Natural killer cell (primary cell): Measurements from ENCODE around the gene MTHFR. TPM values are rescaled to one million over a fixed set of nuclear protein-coding genes. Genes with fewer than 3 reads are reported as not detected.

Source experiments
- ATAC-seq, 3 donors: fragments of 150-1000 bp in 2 of 3; fragments of 200-7000 bp in 1 of 3; cut with Tn5 transposase; 1 replicate in 1 of 3; 2 replicates in 2 of 3; pipeline ENCODE4 v1.10.0; 2021; ENCODE audit warnings: mild to moderate bottlenecking in 2 of 3, moderate library complexity in 2 of 3
- DNase-seq, 2 donors: peaks; one replicate each; pipeline versions ENCODE4 v3.0.0 to v3.0.0-alpha.2; 2013 to 2021; ENCODE audit warnings: mixed read lengths in 1 of 2
- H3K27ac ChIP-seq: one replicate; pipeline ENCODE4 v1.5.1; 2013; ENCODE audit warnings: mild to moderate bottlenecking, low read length
- H3K27me3 ChIP-seq: one replicate; pipeline ENCODE4 v1.6.1; 2013; ENCODE audit warnings: low read length; ENCODE audit not compliant: control insufficient read depth, insufficient read depth
- H3K36me3 ChIP-seq: one replicate; pipeline ENCODE4 v1.6.1; 2013; ENCODE audit warnings: low read length; ENCODE audit not compliant: control insufficient read depth, insufficient read depth
- H3K4me1 ChIP-seq: one replicate; pipeline ENCODE4 v1.6.1; 2013; ENCODE audit warnings: low read length; ENCODE audit not compliant: control insufficient read depth, insufficient read depth
- H3K4me3 ChIP-seq: one replicate; pipeline ENCODE4 v1.5.1; 2013; ENCODE audit warnings: low read length
- H3K9me3 ChIP-seq: one replicate; pipeline ENCODE4 v1.6.1; 2013; ENCODE audit warnings: low read length; ENCODE audit not compliant: control insufficient read depth, insufficient read depth
- H3K27ac Mint-ChIP-seq, 2 donors: one replicate each; pipeline ENCODE4 v1.8.0; 2022; ENCODE audit warnings: mild to moderate bottlenecking in 2 of 2, mixed read lengths in 2 of 2, moderate library complexity in 1 of 2
- H3K27me3 Mint-ChIP-seq, 2 donors: one replicate each; pipeline ENCODE4 v1.8.0; 2022; ENCODE audit warnings: low read depth in 2 of 2, mixed read lengths in 2 of 2
- H3K36me3 Mint-ChIP-seq: one replicate; pipeline ENCODE4 v1.8.0; 2022; ENCODE audit warnings: mixed read lengths
- H3K4me1 Mint-ChIP-seq, 2 donors: one replicate each; pipeline ENCODE4 v1.8.0; 2022; ENCODE audit warnings: mixed read lengths in 2 of 2
- H3K4me3 Mint-ChIP-seq: one replicate; pipeline ENCODE4 v1.8.0; 2022; ENCODE audit warnings: mild to moderate bottlenecking, moderate library complexity, mixed read lengths
- H3K9me3 Mint-ChIP-seq, 2 donors: one replicate each; pipeline ENCODE4 v1.8.0; 2022; ENCODE audit warnings: mixed read lengths in 2 of 2
- WGBS: methylation state at CpG from one replicate; pipeline ENCODE4 v1.1.7; 2013; ENCODE audit warnings: missing lambda C conversion rate; ENCODE audit not compliant: insufficient coverage; 5-methylcytosine and 5-hydroxymethylcytosine counted together
- intact Hi-C: fragments of 100-400 bp; cut with micrococcal nuclease; formaldehyde crosslinking; loops from one replicate; pipeline ENCODE4 v1.14.2; 2022
- total RNA-seq, 4 donors: library from RNA; stranded (reverse); fragments of 120-200 nt in 1 of 4; gene quantifications; one replicate each; pipeline versions ENCODE4 v1.2.3 to v1.2.4, GENCODE V29; 2013 to 2022
- TF ChIP-seq, protein P1 (sequence below): fragments of 200-600 bp; IDR thresholded peaks from one replicate; pipeline ENCODE4 v1.8.0; 2022; ENCODE audit warnings: antibody characterized with exemption

MTHFR gene
- total RNA-seq, 3 donors from 2014 or later (not counting 1 experiment from before 2014, with no cell fraction given), result 61.8 to 78.4 (median 69.5) TPM

DNA sequence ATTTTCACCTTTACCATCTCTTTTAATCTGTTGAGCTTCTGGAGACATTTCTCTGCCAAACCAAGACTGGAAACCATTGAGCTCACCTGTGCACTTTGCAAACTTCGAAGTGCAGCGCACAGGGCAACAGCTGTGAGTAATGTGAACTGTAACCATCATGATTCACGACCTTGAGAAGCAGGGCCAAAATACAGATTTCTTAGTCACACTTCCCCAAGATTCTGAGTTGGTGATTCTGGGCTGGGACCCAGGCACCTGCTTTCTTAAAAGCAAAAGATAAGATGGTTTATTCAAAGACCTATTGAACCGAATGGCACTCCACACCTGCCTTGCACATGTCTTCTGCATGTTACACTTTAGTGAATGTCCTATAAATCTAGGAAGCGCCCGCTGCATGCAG, 59.7 kb downstream of the MTHFR start:
- Histone ChIP-seq H3K9me3 (no peaks in the 10 kb centered on the region), H3K36me3 (peaks cover 41% of the 10 kb centered on the region), H3K27me3 (no peaks in the 10 kb centered on the region), H3K4me1 (peaks cover 38% of the 10 kb centered on the region), H3K4me3 (no peak overlapping the region), H3K27ac (no peak overlapping the region)
- intact Hi-C loops, result no loop called here
- WGBS, result 90% methylated on average over 6 of the region's 6 CpGs
- H3K27me3 Mint-ChIP-seq, result no peaks in the 10 kb centered on the region
- peak overlapping the region in 1 of 2 donors; percentile 30 for H3K27ac Mint-ChIP-seq
- H3K4me3 Mint-ChIP-seq, result no peak overlapping the region
- peaks cover 13% of the 10 kb centered on the region for H3K36me3 Mint-ChIP-seq
- DNase-seq, result no peak
- TF ChIP-seq, protein P1, sequence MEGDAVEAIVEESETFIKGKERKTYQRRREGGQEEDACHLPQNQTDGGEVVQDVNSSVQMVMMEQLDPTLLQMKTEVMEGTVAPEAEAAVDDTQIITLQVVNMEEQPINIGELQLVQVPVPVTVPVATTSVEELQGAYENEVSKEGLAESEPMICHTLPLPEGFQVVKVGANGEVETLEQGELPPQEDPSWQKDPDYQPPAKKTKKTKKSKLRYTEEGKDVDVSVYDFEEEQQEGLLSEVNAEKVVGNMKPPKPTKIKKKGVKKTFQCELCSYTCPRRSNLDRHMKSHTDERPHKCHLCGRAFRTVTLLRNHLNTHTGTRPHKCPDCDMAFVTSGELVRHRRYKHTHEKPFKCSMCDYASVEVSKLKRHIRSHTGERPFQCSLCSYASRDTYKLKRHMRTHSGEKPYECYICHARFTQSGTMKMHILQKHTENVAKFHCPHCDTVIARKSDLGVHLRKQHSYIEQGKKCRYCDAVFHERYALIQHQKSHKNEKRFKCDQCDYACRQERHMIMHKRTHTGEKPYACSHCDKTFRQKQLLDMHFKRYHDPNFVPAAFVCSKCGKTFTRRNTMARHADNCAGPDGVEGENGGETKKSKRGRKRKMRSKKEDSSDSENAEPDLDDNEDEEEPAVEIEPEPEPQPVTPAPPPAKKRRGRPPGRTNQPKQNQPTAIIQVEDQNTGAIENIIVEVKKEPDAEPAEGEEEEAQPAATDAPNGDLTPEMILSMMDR, result no peak
- H3K4me1 Mint-ChIP-seq, result peaks cover 49 to 61% of the 10 kb centered on the region in 2 donors
- H3K9me3 Mint-ChIP-seq, result no peaks in the 10 kb centered on the region
- no peak for ATAC-seq

- DNase-seq (no peak), ATAC-seq (no peak)
- Histone ChIP-seq H3K36me3 (peaks cover 28% of the 10 kb centered on the region), H3K9me3 (no peaks in the 10 kb centered on the region), H3K4me1 (peaks cover 53% of the 10 kb centered on the region), H3K27me3 (no peaks in the 10 kb centered on the region), H3K27ac (no peak overlapping the region), H3K4me3 (no peak overlapping the region)
- H3K27ac Mint-ChIP-seq, result no peak overlapping the region
- no peak overlapping the region for H3K4me3 Mint-ChIP-seq
- intact Hi-C loops, result no loop called here
- TF ChIP-seq, protein P1, result no peak
- WGBS, result 95% methylated on average over 9 of the region's 9 CpGs
- H3K9me3 Mint-ChIP-seq, result no peaks in the 10 kb centered on the region
- H3K27me3 Mint-ChIP-seq, result no peaks in the 10 kb centered on the region
- H3K4me1 Mint-ChIP-seq, result peaks cover 66 to 77% of the 10 kb centered on the region in 2 donors
- peaks cover 13% of the 10 kb centered on the region for H3K36me3 Mint-ChIP-seq
Observed at GRCh38 chr1:11744287-11744686, 61.5 kb downstream of the MTHFR start.

DNA sequence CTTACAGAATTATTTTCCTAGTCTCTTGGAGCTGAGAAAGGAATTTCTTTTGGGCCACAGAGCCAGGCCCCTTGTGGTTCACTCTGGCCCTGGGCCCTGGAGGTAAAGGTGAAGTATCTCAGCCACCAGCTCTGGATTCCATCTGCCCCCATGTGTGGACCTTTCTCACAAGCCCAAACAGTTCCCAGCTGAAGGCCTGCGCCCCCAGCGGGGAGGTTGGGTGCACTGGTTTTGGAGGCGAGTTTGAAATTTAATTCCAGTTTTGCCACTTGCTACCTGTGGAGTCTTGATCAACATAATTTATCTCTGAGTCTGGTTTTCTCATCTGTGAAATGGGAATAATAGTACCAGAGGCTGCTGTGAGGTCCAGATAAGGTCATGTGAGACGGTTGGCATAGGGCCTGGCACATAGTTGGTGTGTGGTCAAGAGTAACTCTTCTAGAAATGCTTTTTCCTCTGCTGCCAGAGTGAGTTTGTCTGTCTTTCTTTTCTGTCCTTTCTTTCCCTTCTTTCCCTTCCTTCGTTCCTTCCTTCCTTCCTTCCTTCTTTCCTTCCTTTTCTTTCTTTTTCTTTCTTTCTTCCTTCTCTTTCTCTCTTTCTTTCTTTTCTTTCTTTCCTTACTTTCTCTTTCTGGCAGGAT, 63.7 kb downstream of the MTHFR start:
- intact Hi-C loops, result no loop called here
- peak overlapping the region; percentile 68 for H3K4me3 Mint-ChIP-seq
- TF ChIP-seq, protein P1, result peak; percentile 12
- H3K36me3 Mint-ChIP-seq, result peaks cover 13% of the 10 kb centered on the region
- peaks cover 62% of the 10 kb centered on the region for H3K4me1 ChIP-seq
- H3K9me3 Mint-ChIP-seq, result no peaks in the 10 kb centered on the region
- peaks cover 14% of the 10 kb centered on the region for H3K36me3 ChIP-seq
- peaks cover 78 to 89% of the 10 kb centered on the region in 2 donors for H3K4me1 Mint-ChIP-seq
- no peak overlapping the region for H3K4me3 ChIP-seq
- no peaks in the 10 kb centered on the region for H3K9me3 ChIP-seq
- ATAC-seq, result no peak
- no peaks in the 10 kb centered on the region for H3K27me3 ChIP-seq
- no peak for DNase-seq
- no peak overlapping the region for H3K27ac ChIP-seq
- WGBS, result 93% methylated on average over 5 of the region's 5 CpGs
- no peaks in the 10 kb centered on the region for H3K27me3 Mint-ChIP-seq
- H3K27ac Mint-ChIP-seq, result peak overlapping the region; percentile 87 to 98

DNA sequence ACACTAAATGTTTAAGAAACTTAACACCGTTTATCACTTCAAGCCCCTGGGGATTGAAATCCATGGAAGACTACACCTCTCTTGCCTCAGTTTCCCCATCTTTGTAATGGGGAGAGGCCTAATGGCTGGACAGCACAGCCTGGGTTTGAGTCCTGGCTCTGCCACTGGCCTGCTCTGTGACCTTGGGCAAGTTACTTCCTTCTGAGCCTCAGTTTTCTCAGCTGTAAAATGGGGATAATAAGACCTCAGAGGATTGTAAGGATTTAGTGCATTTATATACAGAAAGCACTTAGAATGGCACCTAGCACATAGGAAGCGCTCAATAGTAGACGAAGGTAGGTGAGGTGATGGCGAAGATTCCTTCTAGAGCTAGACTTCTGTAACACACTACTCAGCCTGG, 64.3 kb downstream of the MTHFR start:
- Mint-ChIP-seq H3K4me3 (peak overlapping the region; percentile 68), H3K36me3 (peaks cover 7% of the 10 kb centered on the region), H3K9me3 (no peaks in the 10 kb centered on the region), H3K27ac (peak overlapping the region; percentile 87 to 98), H3K4me1 (peaks cover 77 to 89% of the 10 kb centered on the region in 2 donors), H3K27me3 (no peaks in the 10 kb centered on the region)
- WGBS, result 83% methylated on average over 4 of the region's 4 CpGs
- intact Hi-C loops, result no loop called here
- H3K4me1 ChIP-seq, result peaks cover 67% of the 10 kb centered on the region
- H3K36me3 ChIP-seq, result peaks cover 10% of the 10 kb centered on the region
- no peak overlapping the region for H3K4me3 ChIP-seq
- ATAC-seq (no peak), DNase-seq (no peak)
- TF ChIP-seq, protein P1, result no peak
- peak overlapping the region; percentile 22 for H3K27ac ChIP-seq
- H3K9me3 ChIP-seq, result no peaks in the 10 kb centered on the region
- H3K27me3 ChIP-seq, result no peaks in the 10 kb centered on the region
